Adrenal gland (tissue), 5 donors: ENCODE results near the gene CHST11.

Experiments
- POLR2A ChIP-seq, 2 donors: fragments of 450-650 bp; IDR thresholded peaks; one replicate each; pipeline ENCODE4 v1.6.1; 2017; ENCODE audit warnings: antibody characterized with exemption in 2 of 2, mild to moderate bottlenecking in 2 of 2, moderate library complexity in 1 of 2
- TF ChIP-seq, protein P1 (sequence below), 6 experiments: fragments of 450-650 bp in 4 of 6; fragments of 200-600 bp in 2 of 6; sonication (generic) in 1 of 6; IDR thresholded peaks; 1 replicate in 5 of 6; 2 replicates in 1 of 6; pipeline versions ENCODE4 v1.5.1 to v1.8.0; 2016 to 2021; ENCODE audit warnings: antibody characterized with exemption in 6 of 6, mild to moderate bottlenecking in 2 of 6, moderate library complexity in 1 of 6
- donor health status: DM: no; HTN: no; CAD: no.

DNA sequence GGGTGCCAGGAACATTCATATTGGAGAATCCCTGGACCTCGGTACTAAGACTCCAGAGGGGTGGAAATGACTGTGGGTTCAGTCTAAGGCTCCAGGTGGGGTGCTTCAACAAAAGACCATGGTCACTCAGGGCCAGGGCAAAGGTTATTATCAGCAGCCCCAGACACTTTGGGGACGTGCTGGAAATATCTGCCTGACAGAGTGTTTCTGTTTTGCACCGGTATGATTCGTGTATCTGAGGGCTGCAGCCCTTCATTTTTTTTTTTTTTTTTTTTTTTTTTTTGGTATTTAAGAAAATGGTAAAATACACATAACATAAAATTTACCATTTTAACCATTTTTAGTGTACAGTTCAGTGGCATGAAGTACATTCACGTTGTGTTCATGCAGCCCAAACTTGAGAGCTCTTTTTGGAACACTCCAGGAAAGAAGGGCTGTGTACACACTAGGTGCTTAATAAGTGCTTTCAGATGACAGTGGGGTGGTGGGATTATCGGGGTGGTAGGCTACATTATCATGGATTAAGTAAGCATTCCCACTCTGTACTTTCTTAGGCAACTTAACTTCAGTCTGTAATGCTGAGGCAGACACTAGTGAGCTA lies 120.3 kb downstream of the CHST11 start:
- no peak for TF ChIP-seq POLR2A (IDR thresholded peaks at IDR 0.05)
- TF ChIP-seq, protein P1, sequence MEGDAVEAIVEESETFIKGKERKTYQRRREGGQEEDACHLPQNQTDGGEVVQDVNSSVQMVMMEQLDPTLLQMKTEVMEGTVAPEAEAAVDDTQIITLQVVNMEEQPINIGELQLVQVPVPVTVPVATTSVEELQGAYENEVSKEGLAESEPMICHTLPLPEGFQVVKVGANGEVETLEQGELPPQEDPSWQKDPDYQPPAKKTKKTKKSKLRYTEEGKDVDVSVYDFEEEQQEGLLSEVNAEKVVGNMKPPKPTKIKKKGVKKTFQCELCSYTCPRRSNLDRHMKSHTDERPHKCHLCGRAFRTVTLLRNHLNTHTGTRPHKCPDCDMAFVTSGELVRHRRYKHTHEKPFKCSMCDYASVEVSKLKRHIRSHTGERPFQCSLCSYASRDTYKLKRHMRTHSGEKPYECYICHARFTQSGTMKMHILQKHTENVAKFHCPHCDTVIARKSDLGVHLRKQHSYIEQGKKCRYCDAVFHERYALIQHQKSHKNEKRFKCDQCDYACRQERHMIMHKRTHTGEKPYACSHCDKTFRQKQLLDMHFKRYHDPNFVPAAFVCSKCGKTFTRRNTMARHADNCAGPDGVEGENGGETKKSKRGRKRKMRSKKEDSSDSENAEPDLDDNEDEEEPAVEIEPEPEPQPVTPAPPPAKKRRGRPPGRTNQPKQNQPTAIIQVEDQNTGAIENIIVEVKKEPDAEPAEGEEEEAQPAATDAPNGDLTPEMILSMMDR (IDR thresholded peaks at IDR 0.05), result no peak
